H9 (cell line): ENCODE measurements around the gene XXYLT1. TPM values are rescaled to one million over a fixed set of nuclear protein-coding genes. Genes with fewer than 3 reads are reported as not detected.

Experiments
- DNase-seq: peaks from one replicate; pipeline ENCODE4 v3.0.0-alpha.2; 2017
- H2AFZ ChIP-seq: one replicate; pipeline ENCODE4 v1.6.1; 2013; ENCODE audit warnings: mild to moderate bottlenecking, low read length, control low read depth, moderate library complexity
- H2AK5ac ChIP-seq: 2 replicates; pipeline ENCODE4 v1.6.1; 2013; ENCODE audit warnings: low read length, control low read depth, mixed read lengths; ENCODE audit not compliant: insufficient read length
- H2BK120ac ChIP-seq: one replicate; pipeline ENCODE4 v1.6.1; 2013; ENCODE audit warnings: low read depth, mild to moderate bottlenecking, low read length, control low read depth, inconsistent platforms; ENCODE audit not compliant: poor library complexity, severe bottlenecking
- H2BK12ac ChIP-seq: 2 replicates; pipeline ENCODE4 v1.6.1; 2013; ENCODE audit warnings: low read length, control low read depth, mixed read lengths, low read depth; ENCODE audit not compliant: insufficient read length
- H2BK15ac ChIP-seq: 2 replicates; pipeline ENCODE4 v1.6.1; 2013; ENCODE audit warnings: low read depth, low read length, control low read depth
- H2BK20ac ChIP-seq: one replicate; pipeline ENCODE4 v1.6.1; 2013; ENCODE audit warnings: low read depth, mild to moderate bottlenecking, low read length, control low read depth, inconsistent platforms; ENCODE audit not compliant: poor library complexity, severe bottlenecking
- H2BK5ac ChIP-seq: 2 replicates; pipeline ENCODE4 v1.6.1; 2013; ENCODE audit warnings: low read length, control low read depth, mixed read lengths; ENCODE audit not compliant: insufficient read length
- H3K14ac ChIP-seq: 2 replicates; pipeline ENCODE4 v1.6.1; 2013; ENCODE audit warnings: low read length, control low read depth; ENCODE audit not compliant: insufficient read depth
- H3K18ac ChIP-seq: 2 replicates; pipeline ENCODE4 v1.6.1; 2013; ENCODE audit warnings: low read depth, mild to moderate bottlenecking, mixed read lengths, low read length, control low read depth; ENCODE audit not compliant: insufficient read length
- H3K23ac ChIP-seq: 2 replicates; pipeline ENCODE4 v1.6.1; 2013; ENCODE audit warnings: low read length, control low read depth, mixed read lengths, low read depth; ENCODE audit not compliant: insufficient read length
- H3K23me2 ChIP-seq: 2 replicates; pipeline ENCODE4 v1.6.1; 2013; ENCODE audit warnings: low read depth, mild to moderate bottlenecking, mixed read lengths, low read length, control low read depth; ENCODE audit not compliant: insufficient read length, poor library complexity, severe bottlenecking
- H3K27ac ChIP-seq: 2 replicates; pipeline ENCODE4 v1.5.1; 2013; ENCODE audit warnings: low read length, control low read depth, mixed read lengths, low read depth; ENCODE audit not compliant: insufficient read length
- H3K27me3 ChIP-seq: 2 replicates; pipeline ENCODE4 v1.6.1; 2013; ENCODE audit warnings: low read length, control low read depth, inconsistent platforms; ENCODE audit not compliant: insufficient read depth
- H3K4ac ChIP-seq: 2 replicates; pipeline ENCODE4 v1.6.1; 2013; ENCODE audit warnings: low read depth, mild to moderate bottlenecking, control low read depth, inconsistent platforms, low read length, moderate library complexity
- H3K4me1 ChIP-seq: 2 replicates; pipeline ENCODE4 v1.6.1; 2013; ENCODE audit warnings: low read length, control low read depth, inconsistent platforms; ENCODE audit not compliant: insufficient read depth
- H3K4me2 ChIP-seq: 2 replicates; pipeline ENCODE4 v1.6.1; 2013; ENCODE audit warnings: low read length, control low read depth, mixed read lengths; ENCODE audit not compliant: insufficient read length, insufficient read depth
- H3K56ac ChIP-seq: 2 replicates; pipeline ENCODE4 v1.6.1; 2013; ENCODE audit warnings: low read depth, mild to moderate bottlenecking, mixed read lengths, low read length, control low read depth; ENCODE audit not compliant: insufficient read length
- H3K79me1 ChIP-seq: 2 replicates; pipeline ENCODE4 v1.6.1; 2013; ENCODE audit warnings: low read depth, mild to moderate bottlenecking, moderate library complexity, low read length, control low read depth, inconsistent platforms; ENCODE audit not compliant: insufficient read depth, poor library complexity, severe bottlenecking
- H3K79me2 ChIP-seq: 2 replicates; pipeline ENCODE4 v1.6.1; 2013; ENCODE audit warnings: low read length, control low read depth, inconsistent platforms; ENCODE audit not compliant: insufficient read depth
- H3K9ac ChIP-seq: 2 replicates; pipeline ENCODE4 v1.6.1; 2013; ENCODE audit warnings: low read length, control low read depth, mixed read lengths; ENCODE audit not compliant: insufficient read length; ENCODE audit errors: extremely low read depth
- H3K9me3 ChIP-seq: one replicate; pipeline ENCODE4 v1.6.1; 2013; ENCODE audit warnings: low read depth, low read length, inconsistent platforms; ENCODE audit not compliant: control insufficient read depth
- H3T11ph ChIP-seq: one replicate; pipeline ENCODE4 v1.6.1; 2013; ENCODE audit warnings: mild to moderate bottlenecking, low read length, control low read depth, inconsistent platforms
- H4K20me1 ChIP-seq: one replicate; pipeline ENCODE4 v1.6.1; 2013; ENCODE audit not compliant: control insufficient read depth, insufficient read length, insufficient read depth
- H4K5ac ChIP-seq: 2 replicates; pipeline ENCODE4 v1.6.1; 2013; ENCODE audit warnings: low read depth, mild to moderate bottlenecking, mixed read lengths, low read length, control low read depth; ENCODE audit not compliant: insufficient read length
- H4K8ac ChIP-seq: replicated peaks from 2 replicates; pipeline ENCODE4 v1.6.1; 2013; ENCODE audit warnings: low read length, control low read depth, mixed read lengths, low read depth; ENCODE audit not compliant: insufficient read length
- H4K91ac ChIP-seq: 2 replicates; pipeline ENCODE4 v1.6.1; 2013; ENCODE audit warnings: low read depth, mild to moderate bottlenecking, moderate library complexity, mixed read lengths, low read length, control low read depth; ENCODE audit not compliant: insufficient read length
- H3K27ac Mint-ChIP-seq, 3 experiments: 2 replicates in 2 of 3; 3 replicates in 1 of 3; pipeline ENCODE4 v1.8.0; 2020 to 2021; ENCODE audit warnings: mixed read lengths in 3 of 3, mild to moderate bottlenecking in 1 of 3, moderate library complexity in 1 of 3
- H3K27me3 Mint-ChIP-seq: 2 replicates; pipeline ENCODE4 v1.8.0; 2021; ENCODE audit warnings: low read depth, mild to moderate bottlenecking, moderate library complexity, mixed read lengths
- H3K36me3 Mint-ChIP-seq, 3 experiments: 2 replicates in 2 of 3; 3 replicates in 1 of 3; pipeline ENCODE4 v1.8.0; 2020 to 2021; ENCODE audit warnings: low read depth in 3 of 3, mixed read lengths in 3 of 3; ENCODE audit not compliant: insufficient read depth in 1 of 3
- H3K4me1 Mint-ChIP-seq, 2 experiments: 2 replicates each; pipeline ENCODE4 v1.8.0; 2020; ENCODE audit warnings: mixed read lengths in 2 of 2
- H3K4me3 Mint-ChIP-seq, 2 experiments: 2 replicates in 1 of 2; 3 replicates in 1 of 2; pipeline ENCODE4 v1.8.0; 2020 to 2021; ENCODE audit warnings: mild to moderate bottlenecking in 2 of 2, mixed read lengths in 2 of 2, moderate library complexity in 1 of 2
- H3K9me3 Mint-ChIP-seq, 2 experiments: 2 replicates in 1 of 2; 3 replicates in 1 of 2; pipeline ENCODE4 v1.8.0; 2020; ENCODE audit warnings: mild to moderate bottlenecking in 2 of 2, mixed read lengths in 2 of 2, moderate library complexity in 1 of 2
- WGBS: extraction: QIAGEN DNeasy Blood & Tissue Kit; methylation state at CpG from one replicate; pipeline ENCODE4 v1.1.7; 2013; ENCODE audit warnings: missing lambda C conversion rate, low lambda C conversion rate, mixed read lengths; ENCODE audit not compliant: insufficient read length; ENCODE audit errors: extremely low coverage; 5-methylcytosine and 5-hydroxymethylcytosine counted together
- total RNA-seq: library from RNA; stranded (reverse); gene quantifications from 2 replicates; pipeline ENCODE4 v1.2.1, GENCODE V29; 2021
- TF ChIP-seq, protein P1 (sequence below): fragments of 200-600 bp; sonication (generic); conservative IDR thresholded peaks from 3 replicates; pipeline ENCODE4 v1.8.0; 2021; ENCODE audit warnings: antibody characterized with exemption, mild to moderate bottlenecking

XXYLT1 gene
- total RNA-seq, 1 experiment from 2014 or later = 22.7 TPM

- Histone ChIP-seq H3K9ac (no peak overlapping the region), H3K4ac (no peak overlapping the region), H3K56ac (no peak overlapping the region), H2BK15ac (no peak overlapping the region), H3K4me1 (no peaks in the 10 kb centered on the region), H2BK12ac (no peak overlapping the region), H3K18ac (no peak overlapping the region), H4K20me1 (no peaks in the 10 kb centered on the region), H4K91ac (no peak overlapping the region), H3K79me2 (no peaks in the 10 kb centered on the region), H2BK20ac (no peak overlapping the region), H2BK5ac (no peak overlapping the region), H2BK120ac (no peak overlapping the region), H3K9me3 (no peaks in the 10 kb centered on the region), H3K27ac (no peak overlapping the region), H4K8ac (no peak overlapping the region), H3K23me2 (no peaks in the 10 kb centered on the region), H3K4me2 (no peak overlapping the region), H3K23ac (no peak overlapping the region), H3K27me3 (no peaks in the 10 kb centered on the region), H4K5ac (no peak overlapping the region), H3T11ph (no peak overlapping the region), H3K79me1 (no peaks in the 10 kb centered on the region), H3K14ac (no peak overlapping the region), H2AK5ac (no peak overlapping the region), H2AFZ (no peak overlapping the region)
- Mint-ChIP-seq H3K4me3 (no peak overlapping the region), H3K36me3 (peaks cover 0 to 26% (median 18%) of the 10 kb centered on the region in 3 experiments; a peak in 5 of 7 replicates), H3K27me3 (no peaks in the 10 kb centered on the region), H3K9me3 (no peaks in the 10 kb centered on the region), H3K27ac (no peak overlapping the region; a peak in 2 of 7 replicates), H3K4me1 (no peaks in the 10 kb centered on the region)
- DNase-seq = no peak
- no CpG with 5 or more reads among the region's 4 CpGs for WGBS
- TF ChIP-seq, protein P1, sequence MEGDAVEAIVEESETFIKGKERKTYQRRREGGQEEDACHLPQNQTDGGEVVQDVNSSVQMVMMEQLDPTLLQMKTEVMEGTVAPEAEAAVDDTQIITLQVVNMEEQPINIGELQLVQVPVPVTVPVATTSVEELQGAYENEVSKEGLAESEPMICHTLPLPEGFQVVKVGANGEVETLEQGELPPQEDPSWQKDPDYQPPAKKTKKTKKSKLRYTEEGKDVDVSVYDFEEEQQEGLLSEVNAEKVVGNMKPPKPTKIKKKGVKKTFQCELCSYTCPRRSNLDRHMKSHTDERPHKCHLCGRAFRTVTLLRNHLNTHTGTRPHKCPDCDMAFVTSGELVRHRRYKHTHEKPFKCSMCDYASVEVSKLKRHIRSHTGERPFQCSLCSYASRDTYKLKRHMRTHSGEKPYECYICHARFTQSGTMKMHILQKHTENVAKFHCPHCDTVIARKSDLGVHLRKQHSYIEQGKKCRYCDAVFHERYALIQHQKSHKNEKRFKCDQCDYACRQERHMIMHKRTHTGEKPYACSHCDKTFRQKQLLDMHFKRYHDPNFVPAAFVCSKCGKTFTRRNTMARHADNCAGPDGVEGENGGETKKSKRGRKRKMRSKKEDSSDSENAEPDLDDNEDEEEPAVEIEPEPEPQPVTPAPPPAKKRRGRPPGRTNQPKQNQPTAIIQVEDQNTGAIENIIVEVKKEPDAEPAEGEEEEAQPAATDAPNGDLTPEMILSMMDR = no peak
These were observed 15.3 kb upstream of the XXYLT1 start for GRCh38 chr3:195286115-195286872.
